ENCODE results near the gene GPR137. TPM values are rescaled to one million over a fixed set of nuclear protein-coding genes. Genes with fewer than 3 reads are reported as not detected.

The GPR137 gene
- total RNA-seq, 1 donor: 10.8 TPM

DNA sequence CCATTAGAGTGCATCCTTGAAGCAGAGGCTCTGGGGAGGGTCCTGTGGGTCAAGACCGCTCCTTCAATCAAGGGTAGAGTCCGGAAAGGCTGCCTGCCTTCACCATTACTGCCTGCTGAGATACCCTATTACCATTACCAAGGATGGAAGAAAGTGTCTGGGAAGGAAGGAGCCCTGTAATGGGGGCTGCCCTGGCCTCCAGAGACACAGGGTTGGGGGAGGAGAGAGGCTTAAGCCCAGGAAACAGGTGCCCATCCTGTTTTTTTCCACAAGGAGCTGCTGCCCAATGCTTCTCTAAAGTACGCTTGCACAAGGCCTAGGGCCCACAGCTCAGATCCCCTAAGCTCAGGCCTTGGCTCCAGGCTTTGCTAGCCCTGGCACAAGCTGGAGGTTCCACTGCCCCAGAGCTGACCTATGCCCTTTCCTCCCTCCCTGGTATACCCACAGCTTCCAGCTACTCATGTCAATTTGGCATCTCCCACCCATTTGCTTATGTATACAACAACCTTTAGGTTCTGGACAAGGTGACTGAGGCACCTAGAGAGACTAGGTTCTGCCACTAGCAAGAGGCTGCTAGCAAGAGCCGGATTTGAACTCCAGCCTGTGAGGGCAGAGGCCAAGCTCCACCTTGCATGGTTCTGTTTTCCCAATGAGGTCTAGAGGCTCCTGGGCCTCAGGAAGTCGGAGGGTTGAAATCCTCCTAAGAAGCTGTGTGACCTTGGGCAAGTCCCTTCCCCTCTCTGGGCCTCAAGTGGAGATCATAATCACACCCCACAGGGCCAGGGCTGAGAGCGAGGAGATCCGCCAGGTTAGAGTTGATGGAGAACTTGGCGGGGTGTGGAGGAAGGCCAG is 35.9 kb upstream of the GPR137 start:
- no peak for DNase-seq (ENCODE audit: low read depth)
- H3K4me3 ChIP-seq (ENCODE audit: low read depth, low read length): no peak overlapping the region
- TF ChIP-seq, protein P1, sequence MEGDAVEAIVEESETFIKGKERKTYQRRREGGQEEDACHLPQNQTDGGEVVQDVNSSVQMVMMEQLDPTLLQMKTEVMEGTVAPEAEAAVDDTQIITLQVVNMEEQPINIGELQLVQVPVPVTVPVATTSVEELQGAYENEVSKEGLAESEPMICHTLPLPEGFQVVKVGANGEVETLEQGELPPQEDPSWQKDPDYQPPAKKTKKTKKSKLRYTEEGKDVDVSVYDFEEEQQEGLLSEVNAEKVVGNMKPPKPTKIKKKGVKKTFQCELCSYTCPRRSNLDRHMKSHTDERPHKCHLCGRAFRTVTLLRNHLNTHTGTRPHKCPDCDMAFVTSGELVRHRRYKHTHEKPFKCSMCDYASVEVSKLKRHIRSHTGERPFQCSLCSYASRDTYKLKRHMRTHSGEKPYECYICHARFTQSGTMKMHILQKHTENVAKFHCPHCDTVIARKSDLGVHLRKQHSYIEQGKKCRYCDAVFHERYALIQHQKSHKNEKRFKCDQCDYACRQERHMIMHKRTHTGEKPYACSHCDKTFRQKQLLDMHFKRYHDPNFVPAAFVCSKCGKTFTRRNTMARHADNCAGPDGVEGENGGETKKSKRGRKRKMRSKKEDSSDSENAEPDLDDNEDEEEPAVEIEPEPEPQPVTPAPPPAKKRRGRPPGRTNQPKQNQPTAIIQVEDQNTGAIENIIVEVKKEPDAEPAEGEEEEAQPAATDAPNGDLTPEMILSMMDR (IDR thresholded peaks at IDR 0.05; ENCODE audit: insufficient read depth, low read depth, low read length): no peak

DNA sequence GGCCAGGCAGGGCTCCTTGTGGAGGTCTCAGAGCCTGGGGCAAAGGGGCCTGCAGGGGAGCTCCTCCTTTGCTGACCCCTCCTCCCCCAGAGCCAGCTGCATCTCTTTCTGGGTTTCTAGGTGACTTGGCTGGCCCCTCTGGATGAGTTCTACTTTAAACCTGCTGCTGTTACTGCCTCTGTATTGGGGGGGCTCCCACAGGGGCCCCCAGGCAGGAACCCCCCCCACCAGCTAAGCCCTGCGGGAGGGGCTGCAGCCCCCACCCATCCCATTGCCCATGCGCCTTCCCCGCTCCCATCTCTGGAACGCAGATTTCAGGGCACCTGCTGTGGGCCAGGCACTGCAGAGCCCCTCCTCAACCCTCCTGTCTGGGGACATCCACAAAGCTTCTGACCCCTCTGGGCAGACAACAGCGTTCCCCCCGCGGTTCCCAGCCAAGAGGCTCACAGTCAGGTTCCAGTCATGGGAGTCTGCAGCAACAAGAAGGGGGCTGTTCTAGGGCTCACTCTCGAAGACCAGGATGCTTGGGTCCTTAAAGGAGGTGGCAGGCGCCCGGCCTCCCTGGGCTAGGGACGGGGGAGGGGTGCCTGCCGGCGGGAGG is 35.1 kb upstream of the GPR137 start:
- H3K4me3 ChIP-seq (ENCODE audit: low read depth, low read length): peak overlapping the region; percentile 67
- TF ChIP-seq, protein P1 (IDR thresholded peaks at IDR 0.05; ENCODE audit: insufficient read depth, low read depth, low read length): no peak
- DNase-seq (ENCODE audit: low read depth): no peak

DNA sequence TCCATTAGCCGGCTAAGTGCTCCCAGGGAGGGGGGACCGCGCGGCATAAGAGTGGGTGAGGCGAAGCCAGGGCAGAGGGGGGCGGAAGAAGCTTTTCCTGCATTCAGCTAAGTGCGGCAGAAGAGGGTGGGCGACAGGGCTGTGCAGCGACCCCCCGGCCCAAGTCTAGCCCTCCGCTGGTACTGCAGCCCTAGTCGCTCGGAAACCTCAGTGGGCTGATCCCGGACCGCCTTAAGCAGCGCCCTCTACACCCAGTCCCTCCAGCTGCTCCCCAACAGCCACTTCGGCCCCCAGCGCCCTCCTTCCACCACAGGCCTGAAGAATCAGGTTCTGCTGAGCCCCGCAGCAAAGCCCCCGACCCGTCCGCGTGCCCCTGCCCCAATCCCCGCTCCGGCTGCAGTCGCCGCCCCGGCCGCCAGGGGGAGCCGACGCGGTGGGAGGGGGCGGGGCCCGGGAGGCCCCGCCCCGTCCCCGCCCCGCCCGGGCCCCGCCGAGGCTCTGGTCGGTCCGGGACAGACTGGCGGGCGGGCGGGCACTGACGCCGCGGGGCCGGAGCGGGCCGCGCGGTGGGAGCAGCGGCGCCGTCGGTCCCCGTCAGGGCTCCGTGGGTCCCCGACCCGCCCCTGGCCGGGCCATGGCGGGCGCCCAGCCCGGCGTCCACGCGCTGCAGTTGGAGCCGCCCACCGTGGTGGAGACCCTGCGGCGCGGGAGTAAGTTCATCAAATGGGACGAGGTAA is 34.5 kb upstream of the GPR137 start, which contains the start of gene PLCB3:
Gene PLCB3 (plus strand): TSS at position 515 of the 737 bp plus-strand sequence. CDS start 120 bp downstream, at position 635.
- peak; percentile 53 for DNase-seq (ENCODE audit: low read depth)
- peak within 1 kb of the TSS; percentile 84 for H3K4me3 ChIP-seq (ENCODE audit: low read depth, low read length)
- TF ChIP-seq, protein P1 (IDR thresholded peaks at IDR 0.05; ENCODE audit: insufficient read depth, low read depth, low read length): peak; percentile 61

DNA sequence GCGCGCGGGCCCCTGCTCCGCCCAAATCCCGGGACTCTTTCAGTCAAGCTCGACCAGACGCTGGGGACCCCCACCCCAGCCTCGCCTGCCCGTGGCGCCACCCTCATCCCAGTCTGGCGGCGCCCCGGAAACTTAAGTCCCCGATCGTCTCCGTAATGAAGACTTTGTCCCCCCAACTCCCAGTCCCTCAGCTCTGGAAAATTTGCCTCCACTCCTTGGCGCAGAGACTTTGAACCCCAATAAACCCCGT is 34.0 kb upstream of the GPR137 start:
- TF ChIP-seq, protein P1 (IDR thresholded peaks at IDR 0.05; ENCODE audit: insufficient read depth, low read depth, low read length): no peak
- no peak for DNase-seq (ENCODE audit: low read depth)
- H3K4me3 ChIP-seq (ENCODE audit: low read depth, low read length): peak overlapping the region; percentile 84

DNA sequence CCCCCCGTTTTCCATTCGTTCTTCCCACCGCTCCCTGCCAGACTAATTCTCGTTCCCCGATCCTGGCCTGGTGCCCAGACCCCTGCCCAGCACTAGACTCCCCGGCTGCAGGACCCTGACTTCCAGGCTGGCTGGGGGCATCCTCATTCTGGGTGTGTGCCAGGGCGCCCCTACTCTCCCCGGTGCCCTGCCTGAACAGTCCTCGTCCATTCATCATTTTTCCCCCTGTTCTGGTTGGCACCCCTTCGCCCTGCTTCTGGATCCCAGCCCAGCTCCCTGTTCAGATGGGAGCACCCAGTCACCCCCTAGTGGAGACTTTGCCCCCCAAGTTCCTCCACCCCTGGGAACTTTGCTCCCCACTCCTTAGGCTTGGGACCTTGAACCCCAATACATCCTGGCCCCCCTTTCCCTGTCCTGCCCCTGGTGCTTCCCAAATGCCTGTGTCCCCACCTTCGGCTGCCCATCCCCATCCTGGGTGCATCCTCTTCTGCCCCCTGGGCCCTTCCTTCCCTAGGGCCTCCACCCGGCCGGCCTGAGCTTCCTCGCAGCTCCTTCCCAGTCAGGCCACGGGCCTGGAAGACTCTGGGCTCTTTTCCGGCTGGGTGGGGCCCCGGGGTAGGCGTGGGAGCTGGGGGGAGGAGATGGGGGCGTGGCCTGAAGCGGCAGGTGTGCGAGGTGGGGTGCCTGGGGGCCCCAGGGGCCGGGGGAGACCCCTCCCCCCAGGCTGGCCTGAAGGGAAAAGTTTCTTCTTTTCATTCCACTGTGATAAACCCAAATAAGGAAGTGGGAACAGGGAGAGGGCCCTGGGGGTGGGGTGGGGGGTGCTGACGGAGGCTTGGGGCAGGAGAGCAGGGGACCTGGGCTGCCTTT is 33.4 kb upstream of the GPR137 start:
- H3K4me3 ChIP-seq (ENCODE audit: low read depth, low read length): peak overlapping the region; percentile 84
- TF ChIP-seq, protein P1 (IDR thresholded peaks at IDR 0.05; ENCODE audit: insufficient read depth, low read depth, low read length): peak; percentile 58
- no peak for DNase-seq (ENCODE audit: low read depth)

DNA sequence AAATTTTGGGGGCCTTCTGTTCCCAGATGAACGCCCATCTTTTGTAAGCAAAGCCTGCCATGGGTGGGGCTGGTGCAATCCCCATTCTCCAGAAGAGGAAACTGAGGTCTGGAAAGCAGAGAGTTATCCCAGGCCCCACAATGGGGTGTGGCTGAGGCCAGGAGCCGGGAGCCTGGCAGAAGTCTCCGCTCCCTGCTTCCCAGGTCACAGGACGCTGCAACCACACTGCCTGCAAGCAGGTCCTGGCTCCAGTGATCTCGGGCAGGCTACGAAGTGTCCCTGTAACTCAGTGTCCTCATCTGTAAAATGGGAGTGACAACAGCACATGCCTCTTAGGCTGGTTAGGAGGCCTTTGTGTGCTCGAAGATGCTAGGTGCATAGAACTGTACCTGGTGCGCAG is 32.6 kb upstream of the GPR137 start:
- no peak for DNase-seq (ENCODE audit: low read depth)
- TF ChIP-seq, protein P1 (IDR thresholded peaks at IDR 0.05; ENCODE audit: insufficient read depth, low read depth, low read length): no peak
- peak overlapping the region; percentile 84 for H3K4me3 ChIP-seq (ENCODE audit: low read depth, low read length)

Data from fibroblast of villous mesenchyme (primary cell).